Neural cell (in vitro differentiated cells): ENCODE measurements around the gene CIT.

Experiments
- CTCF ChIP-seq: fragments of 450-650 bp; IDR thresholded peaks from 2 replicates; pipeline ENCODE4 v1.5.1; 2014; ENCODE audit warnings: antibody characterized with exemption, mild to moderate bottlenecking, moderate library complexity; ENCODE audit not compliant: poor library complexity, severe bottlenecking
- EP300 ChIP-seq: fragments of 450-650 bp; conservative IDR thresholded peaks from 2 replicates; pipeline ENCODE4 v1.6.1; 2014; ENCODE audit warnings: antibody characterized with exemption, mild to moderate bottlenecking, moderate library complexity; ENCODE audit not compliant: poor library complexity, severe bottlenecking
- POLR2AphosphoS5 ChIP-seq: IDR thresholded peaks from 2 replicates; pipeline ENCODE4 v1.6.1; 2012
- RAD21 ChIP-seq: fragments of 450-650 bp; conservative IDR thresholded peaks from 2 replicates; pipeline ENCODE4 v1.6.1; 2014; ENCODE audit warnings: antibody characterized with exemption, mild to moderate bottlenecking, moderate library complexity
- TAF1 ChIP-seq: IDR thresholded peaks from 2 replicates; pipeline ENCODE4 v1.6.1; 2012; ENCODE audit warnings: low read depth

GRCh38 chr12:119828300-119828699 lies 48.8 kb downstream of the CIT start:
- TF ChIP-seq CTCF (no peak), RAD21 (no peak), EP300 (no peak), POLR2AphosphoS5 (no peak), TAF1 (no peak)
